Measurements from ENCODE around the gene AP2B1. TPM values are rescaled to one million over a fixed set of nuclear protein-coding genes. Genes with fewer than 3 reads are reported as not detected.

AP2B1 gene
- total RNA-seq, 6 experiments from 2014 or later = 33.8 to 62.7 (median 40.8) TPM

DNA sequence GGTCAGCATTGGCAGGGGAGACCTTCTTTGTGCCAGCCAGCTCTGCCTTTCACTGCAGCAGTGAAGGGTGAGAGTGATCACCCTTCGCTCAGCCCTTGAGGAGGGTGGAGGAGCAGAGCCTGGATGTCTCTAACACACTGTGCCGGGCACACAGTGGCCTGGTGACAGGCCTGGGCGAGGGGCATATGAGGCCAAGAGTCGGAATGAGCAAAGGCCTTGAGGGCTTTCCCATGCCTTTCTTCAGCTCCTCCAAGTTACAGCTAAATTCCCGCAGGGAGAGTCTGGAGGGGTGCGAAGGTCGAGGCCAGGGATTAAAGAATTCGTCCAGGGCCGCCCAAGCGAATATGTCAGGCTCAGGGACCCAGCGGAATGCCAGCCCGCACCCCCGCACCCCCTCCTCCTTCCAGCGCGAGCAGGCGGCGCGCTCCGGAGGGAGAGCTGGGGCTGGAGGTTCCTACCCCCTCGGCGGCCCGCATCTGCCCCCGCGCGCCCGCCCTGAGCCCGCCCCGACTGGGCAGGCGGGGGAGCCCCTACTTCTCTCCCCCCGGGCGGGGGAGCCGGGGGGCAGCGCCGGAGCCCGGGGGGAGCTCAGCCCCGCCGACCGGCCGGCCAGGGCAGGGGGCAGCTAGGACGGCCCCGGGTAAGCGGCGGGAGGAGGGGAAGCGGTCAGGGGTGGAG lies 144.3 kb downstream of the AP2B1 start, which contains the start of gene RASL10B:
RASL10B (plus strand) TSS at position 401 of the 678 bp plus-strand sequence. CDS start 3,546 bp downstream, outside the sequence.
- peak; percentile 74 to 86 (median 78) for ATAC-seq
- intact Hi-C loops (cut with DNase I) = no loop called here
- Histone ChIP-seq H3K4me1 (peaks cover 0 to 4% (median 0%) of the 10 kb centered on the region in 4 donors), H3K27me3 (no peaks in the 10 kb centered on the region), H3K4me3 (peak within 1 kb of the TSS; percentile 17 to 68 (median 62)), H3K27ac (no peak within 1 kb of the TSS), H3K36me3 (no peaks in the 10 kb centered on the region), H3K9me3 (no peaks in the 10 kb centered on the region)
- TF ChIP-seq, protein P1, sequence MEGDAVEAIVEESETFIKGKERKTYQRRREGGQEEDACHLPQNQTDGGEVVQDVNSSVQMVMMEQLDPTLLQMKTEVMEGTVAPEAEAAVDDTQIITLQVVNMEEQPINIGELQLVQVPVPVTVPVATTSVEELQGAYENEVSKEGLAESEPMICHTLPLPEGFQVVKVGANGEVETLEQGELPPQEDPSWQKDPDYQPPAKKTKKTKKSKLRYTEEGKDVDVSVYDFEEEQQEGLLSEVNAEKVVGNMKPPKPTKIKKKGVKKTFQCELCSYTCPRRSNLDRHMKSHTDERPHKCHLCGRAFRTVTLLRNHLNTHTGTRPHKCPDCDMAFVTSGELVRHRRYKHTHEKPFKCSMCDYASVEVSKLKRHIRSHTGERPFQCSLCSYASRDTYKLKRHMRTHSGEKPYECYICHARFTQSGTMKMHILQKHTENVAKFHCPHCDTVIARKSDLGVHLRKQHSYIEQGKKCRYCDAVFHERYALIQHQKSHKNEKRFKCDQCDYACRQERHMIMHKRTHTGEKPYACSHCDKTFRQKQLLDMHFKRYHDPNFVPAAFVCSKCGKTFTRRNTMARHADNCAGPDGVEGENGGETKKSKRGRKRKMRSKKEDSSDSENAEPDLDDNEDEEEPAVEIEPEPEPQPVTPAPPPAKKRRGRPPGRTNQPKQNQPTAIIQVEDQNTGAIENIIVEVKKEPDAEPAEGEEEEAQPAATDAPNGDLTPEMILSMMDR (IDR thresholded peaks at IDR 0.05) = no peak
- TF ChIP-seq POLR2A (IDR thresholded peaks at IDR 0.05) = no peak
- 2% methylated on average over 8 of the region's 44 CpGs for WGBS (ENCODE audit: insufficient coverage, low coverage, low lambda C conversion rate, missing lambda C conversion rate)
- DNase-seq = no peak

DNA sequence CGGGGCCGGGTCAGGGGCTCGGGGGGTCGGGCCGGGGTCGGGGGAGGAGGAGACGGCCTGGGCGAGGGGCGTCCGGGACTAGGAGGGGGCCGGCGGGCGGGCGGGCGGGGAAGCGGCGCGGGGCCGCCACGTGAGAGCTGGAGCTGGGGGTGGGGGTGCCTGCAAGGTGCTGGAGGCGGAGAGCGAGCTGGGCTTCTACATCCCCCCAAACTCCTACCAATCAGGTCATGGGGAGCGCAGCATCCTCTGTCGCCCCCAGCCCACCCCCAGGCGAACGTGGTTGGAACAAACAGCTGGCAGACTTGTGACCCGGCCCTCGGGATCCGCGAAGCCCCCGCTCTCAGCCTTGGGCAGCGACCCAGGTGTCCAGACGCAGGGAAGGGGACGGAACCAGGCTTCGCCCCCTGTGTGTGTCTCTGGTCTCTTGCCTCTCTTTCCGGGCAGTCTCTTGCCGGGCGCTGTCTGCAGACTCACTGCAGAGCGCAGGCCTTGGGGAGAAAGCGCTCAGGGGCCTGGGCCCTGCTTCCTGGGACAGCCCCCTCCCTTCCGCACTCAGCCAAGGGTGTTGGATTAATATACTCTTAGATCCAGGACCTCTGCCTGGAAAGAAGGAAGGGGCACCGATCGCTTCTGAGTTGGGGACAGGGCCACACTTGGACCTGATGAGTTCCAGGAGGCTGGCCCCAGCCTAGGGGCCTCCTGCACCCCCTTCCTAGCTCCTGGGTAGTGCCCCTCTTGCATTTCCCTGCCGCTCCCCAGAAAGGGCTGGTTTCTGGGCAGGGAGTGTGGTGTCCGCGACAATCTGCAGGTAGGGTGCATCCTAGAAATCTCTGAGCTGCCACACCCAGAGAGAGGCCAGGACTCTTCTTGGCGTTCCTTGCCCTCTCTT lies 145.0 kb downstream of the AP2B1 start:
- intact Hi-C loops (cut with DNase I) = no loop called here
- 61% methylated on average over 11 of the region's 47 CpGs for WGBS (ENCODE audit: insufficient coverage, low coverage, low lambda C conversion rate, missing lambda C conversion rate)
- Histone ChIP-seq H3K4me3 (peak overlapping the region; percentile 17 to 68 (median 62)), H3K4me1 (peaks cover 0 to 4% (median 0%) of the 10 kb centered on the region in 4 donors), H3K27me3 (no peaks in the 10 kb centered on the region), H3K36me3 (no peaks in the 10 kb centered on the region), H3K9me3 (no peaks in the 10 kb centered on the region), H3K27ac (no peak overlapping the region)
- peak in 1 of 3 donors; percentile 31 for DNase-seq
- no peak for TF ChIP-seq POLR2A (IDR thresholded peaks at IDR 0.05)
- TF ChIP-seq, protein P1 (IDR thresholded peaks at IDR 0.05) = no peak
- peak in 3 of 4 donors; percentile 4 to 20 (median 14) for ATAC-seq

DNA sequence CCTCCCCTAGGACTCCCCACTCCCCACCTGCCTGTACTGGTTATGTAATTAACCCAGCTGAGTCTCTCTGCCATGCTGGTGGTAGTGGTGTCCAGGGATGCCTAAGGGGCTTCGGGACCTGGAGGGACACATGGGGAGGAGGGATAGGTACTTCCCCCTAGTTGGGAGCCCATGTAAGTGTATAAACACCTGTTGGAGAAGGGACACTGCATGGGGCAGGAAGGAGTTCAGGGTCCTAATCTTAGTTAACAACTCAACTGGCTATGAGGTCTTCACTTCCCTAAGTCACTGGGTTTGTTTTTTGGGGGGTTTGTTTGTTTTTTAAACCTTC lies 145.6 kb downstream of the AP2B1 start:
- no peak for ATAC-seq
- Histone ChIP-seq H3K9me3 (no peaks in the 10 kb centered on the region), H3K27me3 (no peaks in the 10 kb centered on the region), H3K27ac (no peak overlapping the region), H3K4me1 (peaks cover 0 to 4% (median 0%) of the 10 kb centered on the region in 4 donors), H3K4me3 (no peak overlapping the region), H3K36me3 (no peaks in the 10 kb centered on the region)
- intact Hi-C loops (cut with DNase I) = no loop called here
- DNase-seq = no peak
- no CpG with 5 or more reads among the region's 1 CpG for WGBS (ENCODE audit: insufficient coverage, low coverage, low lambda C conversion rate, missing lambda C conversion rate)
- TF ChIP-seq, protein P1 (IDR thresholded peaks at IDR 0.05) = no peak
- no peak for TF ChIP-seq POLR2A (IDR thresholded peaks at IDR 0.05)

DNA sequence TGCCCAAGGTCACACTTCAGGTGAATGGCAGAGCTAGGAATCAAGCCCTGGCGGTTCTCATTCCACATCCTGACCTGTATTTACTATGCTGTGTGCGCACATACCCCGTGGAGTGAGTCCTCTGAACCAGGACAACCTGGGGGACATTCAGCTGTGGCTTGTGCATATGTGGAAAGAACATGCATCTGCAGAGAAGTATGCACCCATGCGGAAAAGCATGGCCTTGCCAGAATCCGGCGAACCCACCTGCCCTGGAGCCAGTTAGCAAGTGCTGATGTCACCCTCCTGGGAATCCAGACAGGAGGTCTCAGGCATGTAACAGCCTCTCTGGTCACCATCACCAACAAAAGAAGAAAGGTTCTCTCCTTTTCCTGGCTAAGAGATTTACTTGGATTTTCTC lies 146.2 kb downstream of the AP2B1 start:
- H3K36me3 ChIP-seq = no peaks in the 10 kb centered on the region
- peak in 1 of 3 donors; percentile 14 for DNase-seq
- ATAC-seq = no peak
- H3K27ac ChIP-seq = no peak overlapping the region
- intact Hi-C loops (cut with DNase I) = no loop called here
- TF ChIP-seq, protein P1 (IDR thresholded peaks at IDR 0.05) = no peak
- no peak for TF ChIP-seq POLR2A (IDR thresholded peaks at IDR 0.05)
- H3K27me3 ChIP-seq = no peaks in the 10 kb centered on the region
- H3K9me3 ChIP-seq = no peaks in the 10 kb centered on the region
- H3K4me1 ChIP-seq = peaks cover 0 to 4% (median 0%) of the 10 kb centered on the region in 4 donors
- 100% methylated on average over 3 of the region's 6 CpGs for WGBS (ENCODE audit: insufficient coverage, low coverage, low lambda C conversion rate, missing lambda C conversion rate)
- no peak overlapping the region for H3K4me3 ChIP-seq

All from right lobe of liver (tissue), 6 donors.